Thymus (tissue), 11 donors: ENCODE data around the gene TDRD7. TPM values are rescaled to one million over a fixed set of nuclear protein-coding genes. Genes with fewer than 3 reads are reported as not detected.

Experiments used
- DNase-seq, 9 donors: peaks; one replicate each; pipeline ENCODE4 v3.0.0-alpha.2; 2013; ENCODE audit warnings: low spot score in 9 of 9, low read depth in 6 of 9, missing footprints in 1 of 9
- H3K27ac ChIP-seq, 2 donors: one replicate each; pipeline ENCODE4 v1.5.1; 2013; ENCODE audit warnings: control low read depth in 1 of 2, low read depth in 1 of 2, low read length in 1 of 2, mild to moderate bottlenecking in 1 of 2, moderate library complexity in 1 of 2
- H3K27me3 ChIP-seq, 2 donors: one replicate each; pipeline ENCODE4 v1.5.1; 2013; ENCODE audit warnings: low read length in 1 of 2; ENCODE audit not compliant: control insufficient read depth in 2 of 2, insufficient read depth in 1 of 2
- H3K36me3 ChIP-seq, 2 donors: one replicate each; pipeline ENCODE4 v1.5.1; 2013; ENCODE audit warnings: low read length in 1 of 2, mild to moderate bottlenecking in 1 of 2, moderate library complexity in 1 of 2; ENCODE audit not compliant: control insufficient read depth in 2 of 2, insufficient read depth in 2 of 2
- H3K4me1 ChIP-seq, 2 donors: one replicate each; pipeline ENCODE4 v1.5.1; 2013; ENCODE audit warnings: low read length in 2 of 2; ENCODE audit not compliant: control insufficient read depth in 2 of 2, insufficient read depth in 2 of 2
- H3K4me3 ChIP-seq, 2 donors: one replicate each; pipeline ENCODE4 v1.5.1; 2013; ENCODE audit warnings: low read length in 2 of 2, control low read depth in 1 of 2, mild to moderate bottlenecking in 1 of 2
- H3K9me3 ChIP-seq, 2 donors: one replicate each; pipeline ENCODE4 v1.5.1; 2013; ENCODE audit warnings: low read length in 1 of 2, mild to moderate bottlenecking in 1 of 2; ENCODE audit not compliant: control insufficient read depth in 2 of 2, insufficient read depth in 1 of 2
- WGBS: extraction: QIAGEN DNeasy Blood & Tissue Kit; methylation state at CpG from one replicate; pipeline ENCODE4 v1.1.7; 2013; 5-methylcytosine and 5-hydroxymethylcytosine counted together
- polyA plus RNA-seq: library from polyadenylated mRNA; stranded (reverse); fragments of 200-250 nt; gene quantifications from one replicate; pipeline ENCODE4 v1.2.3, GENCODE V29; 2013
- total RNA-seq: library from RNA; stranded (reverse); fragments of 120-200 nt; gene quantifications from one replicate; pipeline ENCODE4 v1.2.4, GENCODE V29; 2013
- donor health status: healthy.

TDRD7 gene
- total and polyA plus RNA-seq, 2 donors, result 12.3 to 14.2 TPM

GRCh38 chr9:97534961-97535594 is 123.2 kb downstream of the TDRD7 start:
- no peaks in the 10 kb centered on the region for H3K36me3 ChIP-seq
- H3K27ac ChIP-seq, result no peak overlapping the region
- H3K27me3 ChIP-seq, result no peaks in the 10 kb centered on the region
- WGBS, result 95% methylated on average over 10 of the region's 10 CpGs
- H3K4me1 ChIP-seq, result no peaks in the 10 kb centered on the region
- no peak for DNase-seq
- no peak overlapping the region for H3K4me3 ChIP-seq
- H3K9me3 ChIP-seq, result no peaks in the 10 kb centered on the region

- H3K9me3 ChIP-seq, result no peaks in the 10 kb centered on the region
- no peak overlapping the region for H3K27ac ChIP-seq
- WGBS, result 97% methylated on average over 5 of the region's 5 CpGs
- H3K27me3 ChIP-seq, result no peaks in the 10 kb centered on the region
- H3K4me1 ChIP-seq, result no peaks in the 10 kb centered on the region
- DNase-seq, result no peak
- no peak overlapping the region for H3K4me3 ChIP-seq
- no peaks in the 10 kb centered on the region for H3K36me3 ChIP-seq
These were observed 123.9 kb downstream of the TDRD7 start for GRCh38 chr9:97535771-97536170.

- 95% methylated on average over 9 of the region's 9 CpGs for WGBS
- no peaks in the 10 kb centered on the region for H3K36me3 ChIP-seq
- no peak for DNase-seq
- H3K4me1 ChIP-seq, result no peaks in the 10 kb centered on the region
- H3K27me3 ChIP-seq, result no peaks in the 10 kb centered on the region
- no peak overlapping the region for H3K27ac ChIP-seq
- no peaks in the 10 kb centered on the region for H3K9me3 ChIP-seq
- no peak overlapping the region for H3K4me3 ChIP-seq
These were observed 124.6 kb downstream of the TDRD7 start for GRCh38 chr9:97536480-97536879.

GRCh38 chr9:97543561-97543960 is 131.7 kb downstream of the TDRD7 start:
- Histone ChIP-seq H3K4me3 (no peak overlapping the region), H3K27me3 (no peaks in the 10 kb centered on the region), H3K36me3 (no peaks in the 10 kb centered on the region), H3K4me1 (no peaks in the 10 kb centered on the region), H3K9me3 (no peaks in the 10 kb centered on the region), H3K27ac (no peak overlapping the region)
- DNase-seq, result no peak
- 95% methylated on average over 1 of the region's 1 CpG for WGBS

GRCh38 chr9:97545486-97545885 is 133.6 kb downstream of the TDRD7 start:
- no peaks in the 10 kb centered on the region for H3K36me3 ChIP-seq
- no peak for DNase-seq
- H3K27ac ChIP-seq, result no peak overlapping the region
- H3K4me1 ChIP-seq, result no peaks in the 10 kb centered on the region
- no peak overlapping the region for H3K4me3 ChIP-seq
- no peaks in the 10 kb centered on the region for H3K9me3 ChIP-seq
- no peaks in the 10 kb centered on the region for H3K27me3 ChIP-seq
- WGBS, result 84% methylated on average over 8 of the region's 8 CpGs

Other genes with a start within 250 kb of the TDRD7 start
- 1.6 TPM for gene CCDC180, start 104.4 kb upstream of the TDRD7 start, total RNA-seq
- gene CCDC180, start 104.4 kb upstream of the TDRD7 start, polyA plus RNA-seq, result 9.6 TPM
- gene TMOD1, start 89.6 kb downstream of the TDRD7 start, total RNA-seq, result 0.42 TPM
- gene TMOD1, start 89.6 kb downstream of the TDRD7 start, polyA plus RNA-seq, result 4.2 TPM
- gene TSTD2, start 221.3 kb downstream of the TDRD7 start, total RNA-seq, result 16.0 TPM
- 19.6 TPM for gene TSTD2, start 221.3 kb downstream of the TDRD7 start, polyA plus RNA-seq
- gene NCBP1, start 221.7 kb downstream of the TDRD7 start, total RNA-seq, result 32.0 TPM
- gene NCBP1, start 221.7 kb downstream of the TDRD7 start, polyA plus RNA-seq, result 20.3 TPM